SK-N-DZ (cell line): ENCODE results near the gene ARMCX1. TPM values are rescaled to one million over a fixed set of nuclear protein-coding genes. Genes with fewer than 3 reads are reported as not detected.
A peak's percentile ranks its signal among the peaks of the same experiment; 100 is the strongest.
"Not testable (repeated sequence)": the region's sequence is repeated elsewhere in the genome, so short reads cannot be mapped to it uniquely, and the experiment has no call there.

ENCODE experiments used
- DNase-seq: peaks from one replicate; pipeline ENCODE4 v3.0.0-alpha.2; 2015; ENCODE audit warnings: low spot score
- polyA plus RNA-seq, 2 experiments: library from polyadenylated mRNA; depleted of rRNA; stranded (reverse); fragments of >200 nt; gene quantifications; 2 replicates each; pipeline ENCODE4 v1.2.3, GENCODE V29; 2014

The ARMCX1 gene
- polyA plus RNA-seq (2014; cell fraction: cytosol; rRNA removed) = 6.4 and 9.2 TPM in 2 replicates
- polyA plus RNA-seq (2014; cell fraction: nucleus; rRNA removed) = 3.7 and 5.4 TPM in 2 replicates

DNA sequence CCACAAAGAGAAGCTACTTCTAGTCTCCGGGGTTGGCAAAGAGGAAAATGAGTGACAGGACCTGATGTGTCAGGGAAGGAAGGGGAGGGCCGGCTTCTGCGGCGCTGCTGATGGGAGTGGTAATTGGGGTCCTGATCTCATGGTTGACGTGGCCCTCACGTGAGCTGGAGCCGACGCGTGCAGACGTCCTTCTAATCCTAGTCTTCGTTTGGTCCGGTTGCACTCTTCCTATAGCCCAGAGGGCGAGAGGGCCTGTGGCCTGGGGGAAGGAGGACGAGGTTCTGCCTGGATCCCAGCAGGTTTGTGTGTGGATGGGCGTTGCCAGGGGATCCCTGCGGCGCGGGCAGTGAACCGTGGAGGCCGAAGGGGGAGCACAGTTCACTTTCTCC is at the start of gene ARMCX1:
Gene ARMCX1 (plus strand): TSS at position 186 of the 389 bp plus-strand sequence. CDS start 2,384 bp downstream, outside the sequence.
- DNase-seq = peak; percentile 59

DNA sequence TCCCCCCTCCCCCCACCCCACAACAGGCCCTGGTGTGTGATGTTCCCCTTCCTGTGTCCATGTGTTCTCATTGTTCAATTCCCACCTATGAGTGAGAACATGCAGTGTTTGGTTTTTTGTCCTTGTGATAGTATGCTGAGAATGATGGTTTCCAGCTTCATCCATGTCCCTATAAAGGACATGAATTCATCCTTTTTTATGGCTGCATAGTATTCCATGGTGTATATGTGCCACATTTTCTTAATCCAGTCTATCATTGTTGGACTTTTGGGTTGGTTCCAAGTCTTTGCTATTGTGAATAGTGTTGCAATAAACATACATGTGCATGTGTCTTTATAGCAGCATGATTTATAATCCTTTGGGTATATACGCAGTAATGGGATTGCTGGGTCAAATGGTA is 47.4 kb upstream of the ARMCX1 start:
- not testable (repeated sequence) for DNase-seq

DNA sequence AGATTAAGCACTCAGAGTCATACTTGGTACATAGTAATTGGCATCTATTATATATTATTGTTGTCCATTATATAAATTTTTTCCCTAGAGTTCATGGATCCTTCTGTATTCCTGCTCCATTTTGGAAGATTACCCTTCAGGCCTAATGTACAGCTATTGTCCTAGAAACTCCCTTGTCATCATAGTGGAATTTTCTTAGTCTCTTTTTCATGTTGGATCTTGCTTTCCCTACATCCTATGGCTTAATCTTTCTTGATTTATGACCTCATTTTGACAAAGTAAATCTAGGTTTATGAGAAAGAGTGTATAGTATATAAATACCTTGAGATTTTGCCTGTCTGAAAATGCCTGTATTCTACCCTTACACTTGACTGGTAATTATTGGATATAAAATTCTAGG is 43.0 kb upstream of the ARMCX1 start:
- no peak for DNase-seq

DNA sequence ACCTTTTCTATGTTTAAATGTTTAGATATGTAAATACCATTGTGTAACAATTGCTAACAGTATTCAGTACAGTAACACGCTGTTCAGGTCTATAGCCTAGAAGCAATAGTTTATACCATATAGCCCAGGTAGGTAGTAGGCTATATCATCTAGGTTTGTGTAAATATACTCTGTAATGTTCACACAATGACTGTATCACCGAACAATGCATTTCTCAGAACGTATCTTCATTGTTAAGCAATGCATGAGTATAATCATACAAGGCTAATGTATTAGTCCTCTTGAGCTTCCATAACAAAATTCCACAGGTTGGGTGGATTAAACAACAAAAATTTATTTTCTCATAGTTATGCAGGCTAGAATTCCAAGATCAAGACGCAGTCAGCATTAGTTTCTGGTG is 42.4 kb upstream of the ARMCX1 start:
- DNase-seq = no peak

DNA sequence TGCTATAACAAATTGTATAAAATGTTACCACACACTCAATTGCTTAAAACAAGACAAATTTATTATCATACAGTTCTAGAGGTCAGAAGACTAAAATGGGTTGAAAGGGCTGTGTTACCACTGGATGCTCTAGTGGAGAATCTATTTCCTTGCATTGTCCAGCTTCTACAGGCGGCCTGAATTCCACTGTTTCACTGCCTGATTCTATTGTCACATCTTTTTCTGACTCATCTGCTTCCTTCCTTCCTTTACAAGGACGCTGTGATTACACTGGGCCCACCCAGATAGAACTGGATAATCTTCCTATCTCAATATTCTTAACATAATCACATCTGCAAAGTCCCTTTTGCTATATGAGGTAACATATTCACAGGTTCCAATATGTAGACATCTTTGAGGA is 19.4 kb upstream of the ARMCX1 start:
- no peak for DNase-seq

DNA sequence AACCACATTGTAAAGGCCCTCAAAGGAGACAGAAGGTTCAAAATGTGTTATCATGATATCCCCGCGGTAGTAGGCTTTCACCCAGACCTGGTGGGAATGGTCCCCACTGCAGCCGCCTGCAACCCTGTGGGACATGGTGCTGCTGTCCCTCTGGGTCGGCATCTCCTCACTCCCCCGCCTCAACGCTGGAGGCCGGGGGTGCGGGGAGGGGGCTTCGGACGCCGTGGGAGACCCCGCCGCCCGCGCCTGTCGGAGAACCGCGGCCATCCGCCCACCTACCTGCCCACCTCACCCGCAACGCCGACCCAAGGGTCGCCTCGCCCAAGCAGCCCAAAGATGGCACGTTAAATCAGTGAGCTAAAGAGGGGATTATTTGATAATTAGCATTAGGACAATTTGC is 11.2 kb upstream of the ARMCX1 start:
- no peak for DNase-seq

DNA sequence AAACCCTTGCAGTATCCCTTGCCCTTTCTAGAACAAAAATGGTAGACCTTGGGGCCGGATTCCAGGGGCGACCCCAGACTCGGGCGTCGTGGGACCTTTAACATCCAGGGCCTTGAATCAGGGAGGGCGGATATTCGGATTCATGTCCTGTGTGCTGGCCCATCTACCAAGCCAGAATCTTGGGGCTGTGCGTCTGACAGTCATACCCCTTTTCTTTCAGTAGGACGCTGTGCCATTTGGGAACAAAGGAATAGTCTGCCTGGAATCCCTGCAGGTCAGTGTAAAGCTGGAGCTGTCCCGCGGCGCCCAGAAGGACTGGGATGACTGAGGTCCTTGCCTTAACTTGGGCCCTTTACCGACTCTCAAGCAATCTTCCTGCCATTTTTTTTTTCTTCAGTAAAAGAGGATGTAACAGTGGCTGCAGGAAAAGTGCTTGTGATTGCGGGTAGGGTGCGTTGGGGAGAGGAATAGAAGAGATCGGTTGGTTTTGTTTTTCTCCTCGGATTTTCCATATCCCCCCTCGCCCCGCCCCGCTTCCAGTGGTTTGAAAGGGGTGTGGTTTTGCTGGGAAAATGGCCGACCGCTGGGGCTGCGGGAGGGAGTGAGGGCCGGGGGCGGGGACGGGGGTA is 518 bp downstream of the ARMCX1 start:
- DNase-seq = peak; percentile 6

DNA sequence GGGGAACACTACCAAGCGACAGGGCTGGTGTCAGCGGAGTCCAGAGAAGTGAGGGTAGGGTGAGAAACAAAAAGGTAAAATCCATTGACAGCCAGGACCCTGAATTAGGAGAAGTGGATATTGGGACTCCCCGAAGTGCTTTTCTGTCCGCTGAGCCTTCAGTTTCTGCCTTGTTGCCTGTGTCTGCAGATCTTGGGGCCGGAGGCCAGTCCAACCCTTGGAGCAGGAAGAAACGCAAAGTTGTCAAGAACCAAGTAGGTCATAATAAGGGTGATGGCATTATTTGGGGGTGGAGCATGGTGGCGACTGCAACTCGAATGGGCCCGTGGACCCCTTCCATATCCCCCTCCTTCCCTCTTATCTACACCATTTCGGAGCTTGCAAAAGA is 1.0 kb downstream of the ARMCX1 start:
- no peak for DNase-seq

DNA sequence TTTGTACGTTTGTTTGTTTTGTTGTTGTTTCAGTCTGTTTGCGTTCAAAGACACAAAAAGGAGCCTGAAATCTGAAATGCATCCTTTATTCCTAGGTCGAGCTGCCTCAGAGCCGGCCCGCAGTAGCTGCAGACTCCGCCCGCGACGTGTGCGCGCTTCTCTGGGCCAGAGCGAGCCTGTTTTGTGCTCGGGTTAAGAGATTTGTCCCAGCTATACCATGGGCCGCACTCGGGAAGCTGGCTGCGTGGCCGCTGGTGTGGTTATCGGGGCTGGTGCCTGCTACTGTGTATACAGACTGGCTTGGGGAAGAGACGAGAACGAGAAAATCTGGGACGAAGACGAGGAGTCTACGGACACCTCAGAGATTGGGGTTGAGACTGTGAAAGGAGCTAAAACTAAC is 2.4 kb downstream of the ARMCX1 start:
- DNase-seq = no peak

DNA sequence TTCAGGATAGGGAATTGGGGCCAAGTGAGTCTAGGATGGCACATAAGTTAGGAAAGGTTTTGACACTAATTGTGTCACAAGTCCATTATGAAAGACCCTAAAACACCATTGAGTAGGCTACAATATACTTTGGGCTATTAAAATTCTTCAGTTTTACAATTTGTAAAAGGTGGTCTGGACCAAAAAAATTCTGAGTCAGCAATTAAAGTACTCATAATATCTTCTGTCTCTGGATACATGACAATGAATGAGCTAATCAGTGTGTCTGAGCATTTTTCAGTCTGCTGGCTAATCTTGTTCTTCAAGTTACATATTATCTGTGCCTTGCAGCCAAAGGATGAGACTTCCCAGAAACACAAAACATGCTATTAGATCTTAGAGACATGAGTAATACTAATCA is 14.3 kb downstream of the ARMCX1 start:
- DNase-seq = no peak

DNA sequence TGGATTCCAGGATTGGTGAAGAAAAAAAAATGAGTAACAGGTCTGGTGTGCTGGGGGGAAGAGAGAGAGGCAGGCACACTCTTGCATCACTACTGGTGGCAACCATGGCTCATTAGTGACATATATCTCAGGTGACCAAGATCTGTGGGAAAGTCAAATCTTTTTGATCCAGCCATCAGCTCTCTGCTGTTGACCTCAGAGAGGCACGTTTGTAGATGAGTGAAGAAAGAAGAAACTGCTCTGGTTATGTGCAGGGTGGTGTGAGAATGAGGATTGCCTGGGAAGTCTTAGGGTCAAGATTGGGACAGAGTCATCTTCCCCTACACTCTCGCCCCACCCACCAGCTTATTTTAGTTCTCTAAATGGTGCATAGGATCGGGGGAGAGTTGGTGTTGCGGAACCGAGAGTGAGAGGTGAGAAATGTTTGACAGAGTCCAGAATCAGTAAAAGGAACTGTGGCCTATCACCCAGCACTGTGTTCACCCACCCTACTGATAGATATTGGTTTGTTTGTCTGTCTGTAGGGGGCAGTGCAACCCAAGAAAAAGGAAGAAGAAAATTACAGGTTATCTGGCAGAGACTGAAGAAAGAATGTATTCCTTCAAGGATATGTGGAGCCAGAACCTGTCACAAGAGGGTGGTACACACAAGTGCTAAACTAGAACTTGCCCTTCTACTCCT is 45.5 kb downstream of the ARMCX1 start:
- peak; percentile 43 for DNase-seq

DNA sequence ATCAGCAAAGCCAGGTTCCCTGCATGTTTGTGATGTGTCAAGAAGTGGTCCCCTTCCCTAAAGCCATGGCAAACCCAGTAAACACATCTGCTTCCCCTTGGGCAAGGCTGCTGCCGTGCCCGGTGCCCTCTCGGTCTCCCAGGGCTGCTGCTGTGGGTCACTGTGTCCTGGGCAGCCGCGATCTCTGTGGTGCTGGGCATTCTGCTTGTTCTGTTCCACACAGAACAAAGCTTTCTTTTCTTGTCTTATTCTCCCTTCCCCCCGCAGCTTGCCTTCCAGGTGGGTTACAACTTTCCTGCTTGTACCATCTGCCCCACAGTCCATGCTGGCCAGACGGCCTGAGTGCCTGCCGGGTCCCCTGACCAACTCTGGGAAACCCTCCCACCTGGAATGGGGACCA is 49.2 kb downstream of the ARMCX1 start:
- DNase-seq = not testable (repeated sequence)

DNA sequence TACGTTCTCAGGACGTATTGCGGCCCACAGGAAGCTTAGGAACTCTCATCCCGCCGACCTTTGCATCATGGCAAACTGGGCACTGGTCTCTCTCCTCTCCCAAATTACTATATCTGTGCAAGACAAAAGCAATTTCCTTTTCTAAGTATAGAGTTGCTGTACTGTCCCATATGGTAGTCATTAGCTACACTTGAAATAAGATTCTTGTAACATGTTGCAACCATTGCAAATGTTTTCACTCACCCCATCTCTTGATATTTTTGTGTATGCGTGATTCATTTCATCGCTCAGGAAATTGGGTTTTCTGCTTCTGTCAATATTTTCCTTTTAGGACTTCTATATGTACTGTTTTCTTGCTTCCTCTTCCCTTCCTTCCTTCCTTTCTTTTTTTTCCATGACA is 51.7 kb downstream of the ARMCX1 start:
- no peak for DNase-seq
